Femur (tissue), 1 donor: ENCODE measurements around the gene ADORA2B.
"Not testable (repeated sequence)": the region's sequence is repeated elsewhere in the genome, so short reads cannot be mapped to it uniquely, and the experiment has no call there.

Experiments
- DNase-seq: peaks from one replicate; pipeline ENCODE4 v3.0.0-alpha.2; 2017

The ADORA2B gene

GRCh38 chr17:15944759-15945526, at the start of gene ADORA2B:
Gene ADORA2B, plus strand, starts transcription at chr17:15945130. Its CDS starts 119 bp downstream, at chr17:15945249.
- peak; percentile 77 for DNase-seq

- DNase-seq = no peak
These were observed 48.7 kb upstream of the ADORA2B start for GRCh38 chr17:15896277-15896676.

GRCh38 chr17:15896834-15897233, 48.1 kb upstream of the ADORA2B start:
- DNase-seq = no peak

- DNase-seq = not testable (repeated sequence)
These were observed 45.3 kb upstream of the ADORA2B start for GRCh38 chr17:15899596-15899995.

- no peak for DNase-seq
These were observed 44.1 kb upstream of the ADORA2B start for GRCh38 chr17:15900871-15901270.

- not testable (repeated sequence) for DNase-seq
These were observed 39.7 kb upstream of the ADORA2B start for GRCh38 chr17:15905236-15905635.

GRCh38 chr17:15907290-15907689, 37.6 kb upstream of the ADORA2B start:
- no peak for DNase-seq

GRCh38 chr17:15908378-15908777, 36.6 kb upstream of the ADORA2B start:
- DNase-seq = no peak

GRCh38 chr17:15909481-15909991, 35.4 kb upstream of the ADORA2B start:
- DNase-seq = no peak

GRCh38 chr17:15910791-15911190, 34.1 kb upstream of the ADORA2B start:
- DNase-seq = no peak

GRCh38 chr17:15911701-15912100, 33.2 kb upstream of the ADORA2B start:
- not testable (repeated sequence) for DNase-seq

GRCh38 chr17:15912416-15912955, 32.4 kb upstream of the ADORA2B start:
- DNase-seq = no peak

- DNase-seq = no peak
These were observed 31.1 kb upstream of the ADORA2B start for GRCh38 chr17:15913826-15914225.

- DNase-seq = no peak
These were observed 30.3 kb upstream of the ADORA2B start for GRCh38 chr17:15914400-15915170.

GRCh38 chr17:15915961-15916360, 29.0 kb upstream of the ADORA2B start:
- DNase-seq = no peak

- DNase-seq = no peak
These were observed 27.9 kb upstream of the ADORA2B start for GRCh38 chr17:15917021-15917437.

GRCh38 chr17:15917438-15918027, 27.4 kb upstream of the ADORA2B start:
- no peak for DNase-seq

GRCh38 chr17:15918261-15918660, 26.7 kb upstream of the ADORA2B start:
- no peak for DNase-seq

- no peak for DNase-seq
These were observed 26.2 kb upstream of the ADORA2B start for GRCh38 chr17:15918661-15919259.

- DNase-seq = no peak
These were observed 25.5 kb upstream of the ADORA2B start for GRCh38 chr17:15919466-15919865.

GRCh38 chr17:15920758-15921239, 24.1 kb upstream of the ADORA2B start:
- no peak for DNase-seq

GRCh38 chr17:15921640-15922039, 23.3 kb upstream of the ADORA2B start:
- no peak for DNase-seq

- no peak for DNase-seq
These were observed 22.3 kb upstream of the ADORA2B start for GRCh38 chr17:15922586-15922985.
